Stromal cell of bone marrow (primary cell): ENCODE data around the gene BBOX1.
A peak's percentile ranks its signal among the peaks of the same experiment; 100 is the strongest.

Experiments
- DNase-seq: peaks from one replicate; pipeline ENCODE4 v3.0.0-alpha.2; 2012; ENCODE audit warnings: low read depth

BBOX1 gene

DNA sequence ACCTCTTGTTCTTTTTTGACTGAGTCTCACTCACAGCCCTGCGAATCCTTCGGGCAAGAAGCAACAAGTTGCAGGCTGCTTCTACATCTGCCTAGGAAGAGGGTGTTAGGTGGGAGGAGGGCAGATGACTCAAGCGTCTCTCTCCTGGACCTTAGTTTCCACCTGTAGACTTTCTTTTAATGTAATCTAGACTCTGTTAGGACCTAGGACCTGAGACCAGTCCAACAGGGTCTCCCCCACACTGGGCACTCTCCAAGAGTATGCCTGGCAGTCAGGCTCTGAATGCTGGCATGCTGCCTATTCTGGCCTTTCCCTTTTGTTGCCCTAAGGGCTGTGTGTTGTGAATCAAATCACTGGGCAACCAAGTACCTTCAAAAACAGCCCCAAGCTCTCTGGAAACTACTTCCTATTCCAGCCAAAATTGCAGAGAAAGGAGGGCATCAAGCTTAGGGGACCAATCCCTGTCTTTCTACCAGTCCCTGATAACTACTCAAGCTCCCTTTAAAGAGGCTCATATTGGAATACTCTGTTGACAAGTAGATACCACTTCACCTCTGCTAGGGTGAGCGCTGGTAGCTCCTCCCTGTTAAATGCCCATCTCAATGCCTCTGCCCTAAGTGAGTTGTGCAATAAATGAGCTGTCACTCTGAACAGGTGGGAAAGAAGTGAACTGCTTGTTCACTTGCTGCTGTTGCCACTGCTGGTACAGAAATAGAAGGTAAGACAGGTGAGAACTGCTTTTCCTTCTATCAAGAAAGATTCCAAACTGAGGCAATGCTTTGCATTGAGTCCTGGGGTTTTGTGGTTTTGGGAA, at the start of gene BBOX1:
Gene BBOX1 (plus strand): TSS at position 514 of the 814 bp plus-strand sequence. CDS start 14,616 bp downstream, outside the sequence.
- DNase-seq: no peak

DNA sequence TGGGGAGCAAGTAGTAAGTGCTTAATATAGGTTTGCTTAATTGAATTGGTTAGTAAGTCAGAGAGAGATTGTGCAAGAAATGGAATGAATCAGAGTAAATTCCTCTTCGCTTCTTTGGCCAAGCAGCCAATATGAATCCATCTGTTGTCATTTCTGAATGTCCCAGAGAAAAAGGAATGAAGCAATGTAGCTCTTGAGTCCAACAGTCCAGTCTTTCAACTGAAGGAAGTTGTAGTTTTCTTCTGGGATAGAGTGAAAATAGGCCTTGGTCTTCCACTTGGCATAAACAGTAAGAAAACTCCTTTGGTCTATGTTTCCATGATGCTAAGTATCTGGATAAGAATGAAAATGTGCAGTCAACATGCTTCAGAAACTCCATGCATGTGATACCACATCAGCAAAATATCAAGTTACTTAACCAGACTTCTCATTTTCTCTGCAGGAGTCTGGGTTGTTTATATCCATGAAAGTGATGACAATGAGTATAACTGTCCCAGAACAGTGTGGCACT, 48.5 kb upstream of the BBOX1 start:
- peak; percentile 85 for DNase-seq

GRCh38 chr11:26993965-26994457, 46.6 kb upstream of the BBOX1 start, which contains the start of gene FIBIN:
Gene FIBIN, plus strand, starts transcription at chr11:26994112. Its CDS starts 415 bp downstream, at chr11:26994527.
- DNase-seq: no peak

GRCh38 chr11:26994631-26995095, 46.0 kb upstream of the BBOX1 start:
- no peak for DNase-seq

GRCh38 chr11:26995701-26996460, 44.7 kb upstream of the BBOX1 start:
- no peak for DNase-seq

DNA sequence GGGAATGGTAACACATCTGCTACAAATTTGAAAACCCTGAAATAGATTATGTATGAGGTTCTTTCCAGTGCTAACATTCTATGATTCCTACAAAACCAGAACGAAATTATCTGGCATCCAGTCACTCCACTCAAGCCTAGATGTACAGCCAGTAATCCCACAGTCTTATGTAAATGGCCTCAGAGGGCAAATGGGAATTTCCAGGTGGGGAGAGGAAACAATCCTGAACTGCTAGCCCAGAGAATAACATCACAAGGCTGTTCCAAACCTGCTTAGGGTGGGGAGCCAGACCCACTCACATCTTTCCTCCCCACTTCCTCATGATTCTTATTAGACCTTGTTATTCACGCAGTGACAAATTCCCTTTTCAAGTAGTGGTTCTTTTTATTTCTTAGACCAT, 43.2 kb upstream of the BBOX1 start:
- no peak for DNase-seq

DNA sequence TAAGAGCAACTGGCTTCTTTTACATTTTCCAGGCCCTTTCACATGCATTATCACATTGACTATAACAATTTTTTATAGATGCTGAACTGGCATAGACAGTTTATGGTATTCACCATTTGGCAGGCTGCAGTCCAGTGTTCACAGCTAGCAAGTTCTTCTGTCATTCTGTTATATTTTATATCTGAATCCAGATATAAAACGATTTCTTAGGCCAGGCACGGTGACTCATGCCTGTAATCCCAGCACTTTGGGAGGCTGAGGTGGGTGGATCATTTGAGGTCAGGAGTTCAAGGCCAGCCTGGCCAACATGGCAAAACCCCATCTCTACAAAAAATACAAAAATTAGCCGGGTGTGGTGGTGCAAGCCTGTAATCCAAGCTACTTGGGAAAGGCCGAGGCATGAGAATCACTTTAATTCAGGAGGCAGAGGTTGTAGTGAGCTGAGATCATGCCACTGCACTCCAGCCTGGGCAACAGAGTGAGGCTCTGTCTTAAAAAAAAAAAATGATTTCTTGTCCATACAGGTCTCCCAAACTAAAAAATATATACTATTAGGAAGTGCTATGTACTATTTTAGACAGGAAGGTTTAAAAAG, 39.4 kb upstream of the BBOX1 start:
- peak; percentile 56 for DNase-seq

DNA sequence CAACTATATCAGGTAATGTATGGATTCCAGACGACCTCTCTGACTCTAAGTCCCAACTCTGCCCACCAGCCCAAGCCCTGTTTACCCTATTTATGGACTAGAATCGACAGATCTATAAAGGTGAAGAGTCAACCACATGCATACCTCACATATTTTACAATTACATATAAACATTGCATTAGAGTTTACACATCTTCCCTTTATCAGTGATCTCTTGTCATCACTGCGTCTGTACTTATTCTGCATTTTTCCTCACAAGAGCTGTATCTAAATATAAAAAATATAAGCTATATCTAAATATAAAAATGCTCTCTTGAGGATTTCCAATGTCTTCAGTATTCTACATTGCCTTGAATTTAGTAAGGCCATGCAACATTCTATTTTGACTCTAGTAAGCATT, 38.2 kb upstream of the BBOX1 start:
- DNase-seq: no peak

- DNase-seq: no peak
Observed at GRCh38 chr11:27002838-27003237, 37.8 kb upstream of the BBOX1 start.

DNA sequence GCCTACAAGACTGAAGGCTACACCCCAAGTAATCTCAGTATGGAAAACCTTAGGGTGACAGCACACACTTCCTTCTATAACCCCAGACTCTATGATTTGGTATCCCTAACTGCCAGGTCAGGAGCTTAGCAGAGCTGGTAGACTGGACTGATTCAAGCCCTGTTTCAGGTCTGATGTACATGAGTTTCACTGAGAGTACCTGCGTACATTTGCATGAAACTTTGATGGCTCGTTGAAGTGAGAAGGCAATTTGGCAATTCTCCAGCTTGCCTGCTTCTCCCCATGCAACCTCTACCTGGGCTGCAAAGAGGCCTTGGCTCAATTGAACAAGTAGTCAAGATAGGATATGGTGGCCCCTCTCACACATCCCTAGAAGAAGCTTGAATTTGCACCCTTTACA, 36.5 kb upstream of the BBOX1 start:
- DNase-seq: no peak

DNA sequence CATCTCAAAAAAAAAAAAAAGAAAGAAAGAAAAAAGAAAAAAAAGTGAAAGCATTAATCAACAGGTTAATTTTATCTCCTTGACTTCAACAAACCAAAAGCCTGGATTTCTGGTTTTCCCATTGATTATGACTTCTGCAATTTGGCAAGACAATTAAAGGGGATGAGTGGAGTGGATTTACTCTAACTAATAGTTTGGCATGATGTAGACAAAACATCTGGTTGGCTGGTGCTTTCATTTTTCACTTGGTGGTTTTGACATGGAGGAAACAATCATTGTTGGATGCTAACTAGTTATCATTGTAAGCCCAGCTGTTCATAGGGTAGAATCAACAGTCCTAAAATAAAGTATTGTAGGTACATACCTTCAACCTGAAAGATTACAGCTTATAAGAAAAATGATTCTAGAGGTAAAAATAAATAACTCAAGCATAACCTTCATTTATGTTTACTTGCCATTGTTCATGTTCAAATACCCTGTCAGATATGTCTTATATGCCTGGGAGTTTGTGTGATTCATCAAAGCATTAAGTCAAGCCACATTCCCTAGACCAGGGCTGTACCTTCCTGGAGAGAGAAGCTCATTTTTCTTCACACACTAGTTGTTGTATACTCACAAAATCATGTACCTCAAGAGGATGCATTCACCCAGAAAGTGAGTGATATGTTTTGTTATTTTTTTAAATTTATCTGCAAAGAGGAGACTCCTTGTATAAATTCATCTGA, 31.6 kb upstream of the BBOX1 start:
- DNase-seq: no peak

GRCh38 chr11:27011560-27012233, 28.9 kb upstream of the BBOX1 start:
- no peak for DNase-seq

- DNase-seq: no peak
Observed at GRCh38 chr11:27012234-27012921, 28.2 kb upstream of the BBOX1 start.

GRCh38 chr11:27013781-27014361, 26.7 kb upstream of the BBOX1 start:
- DNase-seq: no peak

DNA sequence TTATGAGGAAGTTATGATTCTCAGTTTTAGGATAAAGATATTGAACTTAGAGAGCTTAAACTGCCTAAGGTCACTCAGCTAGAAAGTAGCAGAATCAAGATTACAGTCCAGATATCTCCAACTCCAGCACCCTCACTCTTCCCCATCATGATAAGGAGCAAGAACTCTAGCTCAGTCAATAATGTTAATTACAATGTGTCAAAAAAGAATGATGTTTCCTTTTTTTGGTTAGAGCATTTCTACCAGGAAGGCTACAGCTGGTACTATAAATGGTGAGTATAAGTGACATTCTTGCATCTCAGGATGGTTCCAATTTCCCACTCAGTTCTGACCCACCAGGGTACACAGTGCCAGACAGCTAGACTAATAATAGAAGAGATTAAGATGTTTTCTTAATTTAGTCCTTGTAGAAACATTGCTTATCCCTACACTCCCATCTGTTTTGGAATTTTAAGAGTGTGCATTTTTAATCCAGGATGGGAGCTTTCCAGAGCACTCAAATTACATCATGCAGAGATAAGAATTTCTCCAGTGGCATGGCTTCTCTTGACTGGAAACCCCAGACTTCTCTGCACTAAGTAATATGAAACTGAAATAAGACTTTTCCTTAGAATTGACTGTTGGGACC, 21.6 kb upstream of the BBOX1 start:
- DNase-seq: no peak

DNA sequence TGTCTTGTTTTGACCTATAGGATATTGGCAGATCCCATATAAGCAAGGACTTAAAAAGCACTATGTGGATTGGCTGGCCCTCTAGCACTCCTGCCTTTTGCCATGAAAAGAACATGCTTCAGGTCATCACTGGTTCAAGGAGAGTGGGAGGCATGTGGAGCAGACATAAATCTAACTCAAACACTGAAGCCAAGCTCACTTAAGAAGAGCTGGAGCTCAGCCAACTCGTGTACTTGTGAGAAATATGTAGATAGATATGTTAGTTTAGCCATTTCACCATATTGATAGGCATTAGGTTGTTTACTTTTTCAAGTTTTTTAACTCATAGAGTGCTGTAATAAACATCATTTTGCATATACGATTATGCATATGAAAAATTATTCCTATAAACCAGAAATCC, 19.9 kb upstream of the BBOX1 start:
- no peak for DNase-seq

- DNase-seq: no peak
Observed at GRCh38 chr11:27022659-27023251, 17.9 kb upstream of the BBOX1 start.

DNA sequence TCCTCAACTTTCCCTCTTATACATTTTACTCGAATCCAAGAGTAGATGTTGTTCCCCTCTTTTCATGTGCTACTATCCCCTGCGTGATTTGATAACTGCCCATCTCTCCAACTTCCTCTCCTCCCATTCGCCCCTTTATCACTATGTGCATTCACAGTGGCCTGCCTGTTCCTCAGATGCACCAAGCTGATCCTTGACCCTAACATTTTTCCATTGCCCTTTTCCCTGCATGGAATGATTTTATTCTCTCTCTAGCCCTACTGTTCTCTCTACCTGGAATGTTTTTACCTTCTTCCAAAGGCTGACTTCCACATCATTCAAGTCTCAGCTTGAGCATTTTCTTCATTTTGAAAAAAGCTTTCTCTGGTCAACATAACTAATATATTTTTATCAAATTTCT, 15.8 kb upstream of the BBOX1 start:
- DNase-seq: no peak

- no peak for DNase-seq
Observed at GRCh38 chr11:27025312-27025955, 15.2 kb upstream of the BBOX1 start.
